HuH-7 (cell line): Measurements from ENCODE around the gene SELP.
"Not testable (repeated sequence)": the region's sequence is repeated elsewhere in the genome, so short reads cannot be mapped to it uniquely, and the experiment has no call there.

ENCODE experiments used
- DNase-seq: peaks from one replicate; pipeline ENCODE4 v3.0.0; 2011; ENCODE audit warnings: low spot score

Gene SELP

DNA sequence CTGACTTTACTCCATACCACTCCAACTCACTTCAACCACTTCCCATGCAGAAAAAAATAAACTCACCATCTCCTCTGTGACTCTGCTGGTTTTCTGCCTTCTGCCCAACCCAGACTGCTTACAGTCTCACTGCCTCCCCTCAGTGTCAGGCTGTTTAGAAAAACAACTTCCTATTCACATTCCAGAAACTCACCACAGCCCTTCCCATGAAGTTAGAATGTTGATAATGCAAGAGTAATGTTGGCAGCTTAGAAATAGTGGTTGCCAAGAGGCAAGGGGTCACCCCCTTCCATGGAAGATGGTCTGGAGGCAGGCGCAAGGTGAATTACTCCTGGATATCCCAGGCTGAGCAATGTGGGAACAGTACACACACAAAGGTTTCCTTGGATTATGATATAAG is at the start of gene SELP:
Gene SELP, minus strand, starts transcription at position 119 of the 400 bp plus-strand sequence. Its CDS starts 50 bp downstream, at position 69.
- no peak for DNase-seq

DNA sequence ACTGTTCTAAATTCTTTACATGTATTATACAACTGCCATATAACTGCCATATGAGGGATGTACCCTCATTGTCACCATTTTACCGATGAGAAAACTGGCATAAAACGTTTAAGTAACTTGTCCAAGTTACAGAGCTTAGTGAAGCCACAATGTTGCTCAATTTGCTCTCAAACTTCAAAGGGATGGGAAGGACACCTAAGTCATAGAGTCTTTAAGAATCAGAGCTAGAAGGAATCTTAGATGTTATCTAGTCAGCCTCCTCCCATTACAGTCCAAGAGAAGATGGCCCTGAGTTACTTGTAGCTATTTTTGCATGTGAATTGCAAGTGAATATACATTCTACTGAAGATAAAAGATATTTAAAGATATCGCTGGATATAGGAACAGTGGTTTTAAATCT is 49.8 kb upstream of the SELP start:
- no peak for DNase-seq

DNA sequence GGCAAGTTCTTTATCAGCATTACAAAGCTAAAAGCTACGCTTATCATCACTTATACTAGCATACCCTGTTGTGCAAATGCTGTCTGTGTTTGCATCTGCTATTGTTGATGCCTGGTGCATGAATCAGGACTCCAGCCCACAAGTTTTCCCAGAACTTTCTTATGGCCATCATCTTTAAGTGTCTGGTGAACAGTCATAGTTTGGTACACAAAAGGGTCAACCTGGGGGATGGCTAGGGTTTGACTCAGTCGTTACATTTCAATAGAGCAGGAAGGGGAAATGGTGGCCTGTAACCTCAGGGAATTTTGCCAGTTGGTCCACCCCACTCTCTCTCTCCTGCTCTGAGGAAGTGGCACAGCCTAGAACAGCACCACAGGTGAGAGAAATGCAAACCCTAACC is 46.1 kb upstream of the SELP start:
- no peak for DNase-seq

DNA sequence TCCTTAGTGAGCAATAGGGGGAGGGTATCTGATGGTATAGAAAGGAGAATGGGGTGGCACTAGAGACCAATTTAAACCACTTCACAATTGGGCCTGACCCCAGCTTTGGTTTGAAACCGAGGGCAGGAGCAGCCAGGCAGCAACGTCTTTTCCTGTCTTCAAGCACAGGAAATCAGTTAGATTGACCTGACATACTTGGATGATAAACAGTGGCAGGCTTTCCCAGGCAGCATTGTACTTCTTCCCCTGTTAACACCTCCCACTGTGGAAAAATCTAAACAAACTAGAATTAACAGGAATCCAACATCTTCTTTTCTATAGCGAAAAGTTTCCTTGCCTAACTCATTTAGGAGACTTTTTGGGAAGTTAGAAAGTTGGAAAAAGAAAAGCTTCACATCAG is 40.9 kb upstream of the SELP start:
- DNase-seq: no peak

DNA sequence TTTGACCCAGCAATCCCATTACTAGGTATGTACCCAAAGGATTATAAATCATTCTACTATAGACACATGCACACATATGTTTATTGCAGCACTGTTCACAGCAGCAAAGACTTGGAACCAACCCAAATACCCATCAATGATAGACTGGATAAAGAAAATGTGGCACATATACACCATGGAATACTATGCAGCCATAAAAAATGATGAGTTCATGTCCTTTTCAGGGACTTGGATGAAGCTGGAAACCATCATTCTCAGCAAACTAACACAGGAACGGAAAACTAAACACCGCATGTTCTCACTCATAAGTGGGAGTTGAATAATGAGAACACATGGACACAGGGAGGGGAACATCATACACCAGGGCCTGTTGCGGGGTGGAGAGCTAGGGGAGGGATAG is 40.3 kb upstream of the SELP start:
- not testable (repeated sequence) for DNase-seq

DNA sequence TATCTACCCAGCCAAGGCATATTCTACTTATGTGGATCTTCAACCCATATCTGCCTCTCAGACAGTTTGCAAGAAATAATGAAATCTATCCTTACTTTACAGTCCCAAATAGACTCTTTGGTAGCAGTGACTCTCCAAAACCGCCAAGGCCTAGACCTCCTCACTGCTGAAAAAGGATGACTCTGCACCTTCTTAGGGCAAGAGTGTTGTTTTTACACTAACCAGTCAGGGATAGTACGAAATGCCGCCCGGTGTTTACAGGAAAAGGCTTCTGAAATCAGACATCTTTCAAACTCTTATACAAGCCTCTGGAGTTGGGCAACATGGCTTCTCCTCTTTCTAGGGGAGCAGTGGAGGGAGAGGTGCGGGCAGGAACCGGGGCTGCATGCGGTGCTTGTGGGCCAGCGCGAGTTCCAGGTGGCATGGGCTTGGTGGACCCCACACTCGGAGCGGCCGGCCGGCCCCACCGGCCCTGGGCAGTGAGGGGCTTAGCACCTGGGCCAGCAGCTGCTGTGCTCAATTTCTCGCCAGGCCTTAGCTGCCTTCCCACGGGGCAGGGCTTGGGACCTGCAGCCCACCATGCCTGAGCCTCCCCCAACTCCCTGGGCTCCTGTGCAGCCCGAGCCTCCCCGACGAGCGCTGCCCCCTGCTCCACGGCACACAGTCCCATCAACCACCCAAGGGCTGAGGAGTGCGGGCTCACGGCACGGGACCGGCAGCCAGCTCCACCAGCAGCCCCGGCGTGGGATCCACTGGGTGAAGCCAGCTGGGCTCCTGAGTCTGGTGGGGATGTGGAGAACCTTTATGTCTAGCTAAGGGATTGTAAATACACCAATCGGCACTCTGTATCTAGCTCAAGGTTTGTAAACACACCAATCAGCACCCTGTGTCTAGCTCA is 38.0 kb upstream of the SELP start:
- DNase-seq: not testable (repeated sequence)

DNA sequence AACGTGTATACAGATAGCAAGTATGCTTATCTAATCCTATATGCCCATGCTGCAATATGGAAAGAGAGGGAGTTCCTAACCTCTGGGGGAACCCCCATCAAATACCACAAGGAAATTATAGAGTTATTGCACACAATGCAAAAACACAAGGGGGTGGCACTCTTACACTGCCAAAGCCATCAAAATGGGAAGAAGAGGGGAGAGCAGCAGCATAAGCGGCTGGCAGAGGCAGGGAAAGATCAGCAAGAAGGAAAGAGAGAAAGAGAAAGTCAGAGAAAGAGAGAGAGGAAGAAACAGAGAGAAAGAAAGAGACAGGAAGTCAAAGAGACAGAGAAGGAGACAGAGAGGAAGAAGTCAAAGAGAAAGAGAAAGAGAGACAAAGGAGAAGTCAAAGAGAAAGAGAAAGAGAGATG is 37.3 kb upstream of the SELP start:
- DNase-seq: not testable (repeated sequence)

DNA sequence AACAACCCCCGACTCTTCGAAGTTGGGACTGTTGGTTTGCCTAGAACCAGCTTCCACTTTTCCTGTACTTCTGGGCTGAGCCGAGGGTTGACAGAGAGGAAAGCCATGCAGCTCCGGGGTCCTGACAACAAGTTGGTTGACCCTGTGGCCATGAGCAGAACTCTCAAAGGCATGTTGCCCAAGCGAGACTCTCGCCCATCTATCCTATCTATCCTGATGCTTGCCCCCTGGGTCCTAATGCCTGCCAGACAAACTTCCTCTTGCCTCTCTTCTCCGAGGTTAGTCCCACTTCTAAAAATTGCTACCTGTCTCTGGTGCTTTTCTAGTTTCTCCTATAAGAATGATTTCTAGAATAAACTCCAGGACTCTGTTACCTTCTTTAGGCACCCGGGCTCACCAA is 32.8 kb upstream of the SELP start:
- not testable (repeated sequence) for DNase-seq

DNA sequence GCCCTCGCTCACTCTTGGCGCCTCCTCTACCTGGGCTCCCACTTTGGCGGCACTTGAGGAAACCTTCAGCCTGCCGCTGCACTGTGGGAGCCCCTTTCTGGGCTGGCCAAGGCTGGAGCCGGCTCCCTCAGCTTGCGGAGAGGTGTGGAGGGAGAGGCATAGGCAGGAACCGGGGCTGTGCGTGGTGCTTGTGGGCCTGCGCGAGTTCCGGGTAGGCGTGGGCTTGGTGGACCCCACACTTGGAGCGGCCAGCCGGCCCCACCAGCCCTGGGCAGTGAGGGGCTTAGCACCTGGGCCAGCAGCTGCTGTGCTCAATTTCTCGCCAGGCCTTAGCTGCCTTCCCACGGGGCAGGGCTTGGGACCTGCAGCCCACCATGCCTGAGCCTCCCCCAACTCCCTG is 31.1 kb upstream of the SELP start:
- not testable (repeated sequence) for DNase-seq

DNA sequence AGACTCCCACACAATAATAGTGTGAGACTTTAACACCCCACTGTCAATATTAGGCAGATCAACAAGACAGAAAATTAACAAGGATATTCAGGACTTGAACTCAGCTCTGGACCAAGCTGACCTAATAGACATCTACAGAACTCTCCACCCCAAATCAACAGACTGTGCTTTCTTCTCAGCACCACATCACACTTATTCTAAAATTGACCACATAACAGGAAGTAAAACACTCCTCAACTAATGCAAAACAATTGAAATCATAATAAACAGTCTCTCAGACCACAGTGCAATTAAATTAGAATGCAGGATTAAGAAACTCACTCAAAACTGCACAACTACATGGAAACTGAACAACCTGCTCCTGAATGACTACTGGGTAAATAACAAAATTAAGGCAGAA is 28.9 kb upstream of the SELP start:
- DNase-seq: not testable (repeated sequence)

DNA sequence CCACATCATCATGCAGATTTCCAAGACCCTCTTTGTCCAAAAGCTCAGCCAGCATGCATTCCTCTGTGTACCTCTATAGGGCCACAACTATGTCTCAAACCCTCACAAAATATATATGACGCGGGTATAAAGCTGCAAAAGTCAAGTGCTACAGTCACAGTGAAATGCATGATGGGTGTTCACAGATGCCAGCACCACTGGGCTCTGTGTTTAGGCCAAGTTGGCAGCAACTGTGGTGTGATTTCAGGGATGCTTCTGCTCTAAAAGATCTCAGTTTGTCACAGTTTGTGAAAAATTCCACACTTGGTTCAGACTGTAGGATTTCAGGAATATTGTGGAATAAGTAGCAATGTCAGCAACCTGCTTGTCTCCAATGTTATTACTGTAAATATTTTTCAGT is 23.9 kb upstream of the SELP start:
- no peak for DNase-seq

DNA sequence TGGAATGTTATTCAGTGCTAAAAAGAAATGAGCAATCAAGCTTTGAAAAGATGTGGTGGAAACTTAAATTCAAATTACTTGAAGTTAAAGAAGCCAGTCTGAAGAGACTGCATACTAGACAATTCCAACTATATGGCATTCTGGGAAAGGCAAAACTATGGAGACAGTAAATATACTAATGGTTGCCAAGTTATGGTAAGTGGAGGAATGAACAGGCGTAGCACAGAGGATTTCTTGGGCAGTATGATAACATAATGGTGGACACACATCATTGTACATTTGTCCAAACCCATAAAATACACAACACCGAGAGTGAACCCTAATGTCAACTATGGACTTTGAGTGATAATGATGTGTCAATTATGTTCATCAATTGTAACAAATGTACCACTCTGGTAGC is 21.1 kb upstream of the SELP start:
- no peak for DNase-seq

DNA sequence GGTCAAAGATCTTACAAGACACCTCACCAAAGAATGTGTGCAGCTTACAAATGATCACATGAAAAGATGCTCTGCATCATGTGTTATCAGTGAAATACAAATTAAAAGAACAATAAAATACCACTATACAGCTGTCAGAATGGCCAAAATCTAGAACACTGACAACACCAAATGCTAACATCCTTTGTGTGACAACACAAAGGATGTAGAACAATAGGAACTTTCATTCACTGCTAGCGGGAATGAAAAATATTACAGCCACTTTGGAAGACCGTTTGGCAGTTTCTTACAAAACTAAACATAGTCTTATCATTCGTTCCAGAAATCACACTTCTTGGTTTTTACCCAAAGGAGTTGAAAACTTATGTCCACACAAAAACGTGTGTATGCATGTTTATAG is 20.6 kb upstream of the SELP start:
- no peak for DNase-seq

DNA sequence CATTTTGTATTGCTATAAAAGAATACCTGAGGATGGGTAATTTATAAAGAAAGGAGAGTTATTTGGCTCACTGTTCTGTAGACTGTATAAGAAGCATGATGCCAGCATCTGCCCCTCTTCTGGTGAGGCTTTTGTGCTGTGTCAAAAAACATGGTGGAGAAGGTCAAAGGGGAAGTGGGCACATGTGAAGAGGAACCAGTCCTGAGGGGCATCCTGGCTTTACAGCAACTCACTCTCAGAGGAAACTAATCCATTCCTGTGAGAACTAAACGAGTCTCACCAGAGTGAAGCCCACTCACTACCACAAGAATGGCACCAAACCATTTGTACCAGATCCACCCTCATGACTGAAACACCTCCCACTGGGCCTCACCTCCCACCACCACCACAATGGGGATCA is 18.8 kb upstream of the SELP start:
- no peak for DNase-seq

DNA sequence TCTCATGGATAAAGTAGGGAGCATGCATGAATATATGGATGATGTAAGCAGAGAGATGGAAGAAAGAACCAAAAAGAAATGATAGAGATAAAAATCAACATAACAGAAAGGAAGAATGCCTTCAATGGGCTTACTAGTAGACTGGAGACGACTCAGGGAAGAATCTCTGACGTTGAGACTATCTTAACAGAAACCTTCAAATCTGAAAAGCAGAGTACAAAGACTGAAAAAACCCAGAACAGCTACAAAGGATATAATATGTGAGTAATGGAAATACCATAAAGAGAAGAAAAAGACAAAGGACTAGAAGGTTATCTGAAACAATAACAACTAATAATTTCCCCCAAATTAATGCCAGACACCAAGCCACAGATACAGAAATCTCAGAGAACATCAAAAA is 18.3 kb upstream of the SELP start:
- no peak for DNase-seq

DNA sequence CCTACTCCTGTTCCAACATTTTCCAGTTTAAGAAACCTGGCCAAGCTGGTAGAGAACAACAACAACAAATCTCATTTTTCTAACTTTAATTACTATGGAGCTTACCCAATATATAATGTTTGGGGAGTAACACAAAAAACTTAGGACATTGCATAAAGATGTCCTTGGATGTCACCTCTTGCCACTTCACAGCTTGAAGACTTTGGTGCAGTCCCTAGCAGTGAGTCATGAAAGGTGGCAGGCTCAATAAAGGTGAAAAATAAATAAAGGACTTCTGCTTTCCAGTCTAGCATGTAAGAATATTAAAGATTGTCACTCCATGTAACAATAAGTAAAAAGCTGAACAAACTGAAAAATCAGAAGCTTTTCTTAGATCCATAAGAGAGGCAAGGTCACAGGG is 17.6 kb upstream of the SELP start:
- DNase-seq: no peak

DNA sequence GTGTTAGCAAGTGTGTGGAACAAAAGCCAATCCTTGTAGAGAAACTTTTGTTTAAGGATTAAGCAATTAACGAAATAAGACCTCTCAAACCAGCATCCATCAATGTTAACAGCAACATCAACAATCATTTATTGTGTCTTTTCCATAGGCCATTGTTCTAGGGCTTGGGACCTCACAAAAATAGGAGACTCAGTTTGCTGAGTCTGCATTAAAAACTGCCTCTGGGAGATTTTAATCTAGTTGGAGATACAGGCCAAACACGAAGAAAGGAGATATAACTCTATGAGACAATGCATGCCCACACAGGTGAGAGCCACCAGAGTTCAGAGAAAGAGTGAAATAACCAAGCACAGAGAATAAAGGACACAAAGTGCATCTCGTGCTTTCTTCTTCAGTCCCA is 14.4 kb upstream of the SELP start:
- no peak for DNase-seq

DNA sequence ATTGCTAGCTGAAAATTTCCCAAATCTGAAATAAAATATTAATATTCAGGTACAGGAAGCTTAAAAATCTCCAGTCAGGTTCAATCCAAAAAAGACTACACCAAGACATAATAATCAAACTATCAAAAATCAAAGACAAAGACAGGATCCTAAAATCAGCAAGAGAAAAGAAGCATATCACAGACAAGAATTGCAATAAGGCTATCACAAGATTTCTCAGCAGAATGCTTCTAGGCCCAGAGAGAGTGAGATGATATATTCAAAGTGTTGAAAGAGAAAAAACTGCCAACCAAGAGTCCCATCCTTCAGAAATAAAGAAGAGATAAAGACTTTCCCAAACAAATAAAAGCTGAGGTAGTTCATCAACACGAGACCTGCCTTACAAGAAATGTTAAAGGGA is 5.0 kb upstream of the SELP start:
- no peak for DNase-seq

DNA sequence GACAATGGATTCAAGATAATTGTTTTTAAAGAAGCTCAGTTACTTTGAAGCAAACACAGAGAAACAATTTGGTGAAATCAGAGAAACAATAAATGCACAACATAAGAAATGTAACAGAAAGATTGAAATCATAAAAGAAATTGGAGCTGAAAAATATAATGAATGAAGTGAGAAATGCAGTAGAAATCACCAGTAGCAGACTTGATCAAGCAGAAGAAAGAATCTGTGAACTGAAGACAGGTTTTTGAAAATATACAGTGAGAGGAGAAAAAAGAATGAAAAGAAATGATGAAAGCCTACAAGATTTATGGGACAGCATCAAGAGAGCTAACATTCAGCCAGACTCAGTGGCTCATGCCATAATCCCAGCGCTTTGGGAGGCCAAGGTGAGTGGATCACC is 4.2 kb upstream of the SELP start:
- DNase-seq: no peak

DNA sequence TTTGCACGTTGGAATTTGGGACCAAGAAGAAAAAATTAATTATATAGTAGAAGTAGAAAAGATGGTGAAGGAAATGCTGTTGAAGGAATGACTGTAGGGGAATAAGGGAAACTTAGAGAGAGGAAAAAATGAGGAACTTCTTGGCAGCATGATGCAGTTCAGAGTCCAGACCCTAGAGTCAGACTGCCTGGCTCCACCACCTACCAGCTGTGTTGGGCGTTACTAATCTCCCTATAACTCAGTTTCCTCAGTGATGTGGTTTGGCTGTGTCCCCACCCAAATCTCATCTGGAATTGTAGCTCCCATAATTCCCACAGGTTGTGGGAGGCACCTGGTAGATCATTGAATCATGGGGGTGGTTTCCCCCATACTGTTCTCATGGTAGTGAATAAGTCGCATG is 1.3 kb upstream of the SELP start:
- DNase-seq: no peak

DNA sequence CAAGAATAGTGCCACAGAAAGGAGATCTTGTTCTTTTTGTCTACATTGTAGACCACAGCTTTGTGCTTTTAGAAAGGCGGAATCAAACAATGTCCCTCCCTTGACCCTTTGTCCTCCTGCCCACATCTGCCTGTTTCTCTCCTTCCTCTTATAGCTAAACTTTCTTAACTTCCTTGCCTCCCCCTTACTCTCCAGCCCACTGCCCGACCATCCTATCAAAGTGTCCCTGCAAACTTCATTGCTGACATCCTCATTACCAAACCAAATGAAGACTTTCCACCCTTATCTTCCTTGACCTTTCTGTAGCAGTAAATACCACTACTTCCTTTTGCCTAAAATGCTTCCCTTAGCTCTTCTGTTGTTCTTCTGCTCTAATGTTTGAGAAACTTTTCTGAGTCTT is 5.0 kb downstream of the SELP start:
- no peak for DNase-seq

DNA sequence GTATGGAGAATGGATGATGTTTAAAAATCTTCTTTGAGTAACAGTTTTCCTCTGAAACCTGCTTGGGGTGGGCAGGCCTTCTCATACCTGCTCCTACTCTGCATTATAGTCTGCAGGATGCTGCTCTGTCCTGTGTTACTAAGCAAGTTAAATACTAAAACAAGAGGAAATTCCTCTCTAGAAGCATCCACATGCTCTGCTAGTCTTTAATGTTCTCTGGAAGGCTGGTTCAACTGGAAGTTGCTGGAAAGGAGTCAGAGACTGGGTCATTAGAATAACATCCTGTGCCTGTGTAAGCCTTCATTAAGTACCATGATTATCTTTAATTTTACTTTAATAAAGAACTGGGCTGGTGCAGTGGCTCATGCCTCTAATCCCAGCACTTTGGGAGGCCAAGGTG is 5.8 kb downstream of the SELP start:
- no peak for DNase-seq

DNA sequence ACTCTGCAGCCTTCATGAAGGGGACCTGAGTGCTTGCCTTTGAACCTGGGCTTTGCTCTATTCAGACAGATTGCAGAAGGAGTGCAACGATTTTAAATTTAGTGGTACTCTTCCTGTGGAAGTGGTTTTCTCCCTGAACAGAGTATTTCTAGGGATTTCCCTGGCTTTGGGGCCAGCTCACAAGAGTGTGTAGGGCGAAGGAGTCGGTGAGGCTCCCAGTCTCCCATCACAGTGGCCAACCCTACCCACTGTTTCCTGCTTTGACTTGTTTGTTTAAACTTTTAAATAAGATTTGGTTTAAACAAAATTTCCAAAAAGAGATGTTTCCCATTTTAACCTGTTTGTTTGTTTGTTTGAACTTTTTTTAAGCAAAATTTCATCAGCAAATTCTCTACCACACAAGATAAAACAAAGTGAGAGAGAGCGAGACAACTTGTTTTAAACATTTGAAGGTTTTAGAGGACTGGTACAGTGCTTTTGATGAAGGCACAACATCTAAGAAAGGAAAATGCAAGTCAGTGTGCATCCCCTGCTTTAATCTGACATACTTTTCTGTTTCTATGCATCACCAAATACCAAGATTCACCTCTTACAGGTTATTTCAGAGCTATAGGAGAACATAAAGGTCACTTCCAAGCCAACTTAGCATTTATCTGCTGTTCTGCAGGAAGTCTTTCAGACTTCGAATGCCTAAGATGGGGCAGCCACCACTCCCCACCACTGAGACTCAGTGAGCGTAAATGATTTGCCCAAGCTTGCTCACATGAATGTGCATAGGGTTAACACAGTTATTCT is 6.6 kb downstream of the SELP start:
- DNase-seq: no peak
